Panc1 (cell line): ENCODE measurements around the gene WNT9A. TPM values are rescaled to one million over a fixed set of nuclear protein-coding genes. Genes with fewer than 3 reads are reported as not detected.

Experiments used
- ATAC-seq: fragments of 200-7000 bp; cut with Tn5 transposase; 2 replicates; pipeline ENCODE4 v1.9.1; 2020; ENCODE audit warnings: mild to moderate bottlenecking, moderate library complexity
- BruUV-seq: library from RNA; stranded (reverse); fragments of 400-500 nt; replicated peaks from 2 replicates; lab custom pipeline; 2021; lab: Mats Ljungman, UMichigan
- CTCF ChIA-PET: fragments of 300-600 bp; sonication (Branson Sonifier 250); formaldehyde crosslinking; loops from one replicate; lab custom pipeline; 2022; ENCODE audit warnings: antibody characterized with exemption; lab: Charles Lee
- POLR2A ChIA-PET: fragments of 300-600 bp; sonication (Branson Sonifier 250); formaldehyde crosslinking; loops from one replicate; lab custom pipeline; 2022; ENCODE audit warnings: antibody characterized with exemption; lab: Charles Lee
- DNase-seq: peaks from one replicate; pipeline ENCODE4 v3.0.0-alpha.2; 2010; ENCODE audit warnings: low read depth, low spot score
- H3K27ac ChIP-seq: 2 replicates; pipeline ENCODE4 v1.5.1; 2011; ENCODE audit warnings: mild to moderate bottlenecking, low read length, inconsistent platforms
- H3K27me3 ChIP-seq: fragments of 200-500 bp; sonication (Bioruptor generic); 2 replicates; pipeline ENCODE4 v1.6.0; 2014; ENCODE audit warnings: low read length, inconsistent platforms; ENCODE audit not compliant: control insufficient read depth, insufficient read depth
- H3K36me3 ChIP-seq: fragments of 200-500 bp; sonication (Bioruptor generic); 2 replicates; pipeline ENCODE4 v1.5.1; 2014; ENCODE audit warnings: inconsistent platforms, mild to moderate bottlenecking, low read length, moderate library complexity; ENCODE audit not compliant: control insufficient read depth, insufficient read depth
- H3K4me1 ChIP-seq: 2 replicates; pipeline ENCODE4 v1.5.1; 2011; ENCODE audit warnings: inconsistent platforms, mild to moderate bottlenecking, low read length, moderate library complexity; ENCODE audit not compliant: control insufficient read depth, insufficient read depth
- H3K4me3 ChIP-seq, 2 experiments: 2 replicates each; pipeline ENCODE4 v1.5.1; 2011 to 2012; ENCODE audit warnings: low read depth in 2 of 2, low read length in 2 of 2, mild to moderate bottlenecking in 2 of 2, inconsistent platforms in 1 of 2, moderate library complexity in 1 of 2
- H3K9me3 ChIP-seq: fragments of 200-500 bp; sonication (Bioruptor generic); 2 replicates; pipeline ENCODE4 v1.5.1; 2014; ENCODE audit warnings: low read depth, mild to moderate bottlenecking, inconsistent platforms, low read length, moderate library complexity; ENCODE audit not compliant: control insufficient read depth, insufficient read depth
- POLR2AphosphoS5 ChIP-seq: IDR thresholded peaks from 2 replicates; pipeline ENCODE4 v1.6.1; 2012; ENCODE audit warnings: mild to moderate bottlenecking, low read depth, low read length, moderate library complexity
- SIN3A ChIP-seq: IDR thresholded peaks from 2 replicates; pipeline ENCODE4 v1.6.1; 2012; ENCODE audit warnings: low read depth, mild to moderate bottlenecking, low read length, moderate library complexity, borderline replicate concordance; ENCODE audit not compliant: insufficient read depth
- TCF7L2 ChIP-seq: IDR thresholded peaks from 2 replicates; pipeline ENCODE4 v1.6.1; 2011; ENCODE audit warnings: mild to moderate bottlenecking, low read depth, low read length, inconsistent platforms
- in situ Hi-C: cut with HindIII; loops from 2 replicates; pipeline ENCODE4 v1.10.0; 2016; ENCODE audit warnings: low sequenced_read_pairs, low pct_unique_long_range_greater_than_20kb
- intact Hi-C: fragments of 100-400 bp; cut with micrococcal nuclease; formaldehyde crosslinking; loops from one replicate; pipeline ENCODE4 v1.10.0; 2022; ENCODE audit not compliant: unreplicated experiment
- total RNA-seq: library from RNA; stranded (reverse); gene quantifications from one replicate; pipeline ENCODE4 v1.2.1, GENCODE V29; 2021; ENCODE audit not compliant: unreplicated experiment
- TF ChIP-seq, protein P1 (sequence below), 2 experiments: IDR thresholded peaks; 2 replicates each; pipeline ENCODE4 v1.6.1; 2011 to 2012; ENCODE audit warnings: low read depth in 2 of 2, control low read depth in 1 of 2, low read length in 1 of 2, mild to moderate bottlenecking in 1 of 2, moderate library complexity in 1 of 2; ENCODE audit not compliant: insufficient read depth in 1 of 2
- TF ChIP-seq, protein P2 (sequence below): fragments of 450-650 bp; IDR thresholded peaks from 2 replicates; pipeline ENCODE4 v1.5.1; 2017; ENCODE audit warnings: mild to moderate bottlenecking

The WNT9A gene
- total RNA-seq, 1 experiment from 2014 or later = 26.5 TPM

- DNase-seq = no peak
- intact Hi-C loops = loop anchor here (2.0 to 10.0 kb wide), 3 partner anchors 153 to 465 kb away; no protein-coding TSS in a partner anchor
- BruUV-seq = no TSS peak
- Histone ChIP-seq H3K9me3 (no peaks in the 10 kb centered on the region), H3K36me3 (no peaks in the 10 kb centered on the region), H3K4me3 (peak overlapping the region; percentile 71 to 91), H3K27ac (peak overlapping the region; percentile 90), H3K4me1 (peaks cover 40% of the 10 kb centered on the region), H3K27me3 (no peaks in the 10 kb centered on the region)
- ATAC-seq = no peak; the same call in 1 of the 2 replicates
- POLR2A ChIA-PET = no interaction called here
- TF ChIP-seq SIN3A (no peak), TCF7L2 (no peak), POLR2AphosphoS5 (no peak)
- TF ChIP-seq, protein P1, sequence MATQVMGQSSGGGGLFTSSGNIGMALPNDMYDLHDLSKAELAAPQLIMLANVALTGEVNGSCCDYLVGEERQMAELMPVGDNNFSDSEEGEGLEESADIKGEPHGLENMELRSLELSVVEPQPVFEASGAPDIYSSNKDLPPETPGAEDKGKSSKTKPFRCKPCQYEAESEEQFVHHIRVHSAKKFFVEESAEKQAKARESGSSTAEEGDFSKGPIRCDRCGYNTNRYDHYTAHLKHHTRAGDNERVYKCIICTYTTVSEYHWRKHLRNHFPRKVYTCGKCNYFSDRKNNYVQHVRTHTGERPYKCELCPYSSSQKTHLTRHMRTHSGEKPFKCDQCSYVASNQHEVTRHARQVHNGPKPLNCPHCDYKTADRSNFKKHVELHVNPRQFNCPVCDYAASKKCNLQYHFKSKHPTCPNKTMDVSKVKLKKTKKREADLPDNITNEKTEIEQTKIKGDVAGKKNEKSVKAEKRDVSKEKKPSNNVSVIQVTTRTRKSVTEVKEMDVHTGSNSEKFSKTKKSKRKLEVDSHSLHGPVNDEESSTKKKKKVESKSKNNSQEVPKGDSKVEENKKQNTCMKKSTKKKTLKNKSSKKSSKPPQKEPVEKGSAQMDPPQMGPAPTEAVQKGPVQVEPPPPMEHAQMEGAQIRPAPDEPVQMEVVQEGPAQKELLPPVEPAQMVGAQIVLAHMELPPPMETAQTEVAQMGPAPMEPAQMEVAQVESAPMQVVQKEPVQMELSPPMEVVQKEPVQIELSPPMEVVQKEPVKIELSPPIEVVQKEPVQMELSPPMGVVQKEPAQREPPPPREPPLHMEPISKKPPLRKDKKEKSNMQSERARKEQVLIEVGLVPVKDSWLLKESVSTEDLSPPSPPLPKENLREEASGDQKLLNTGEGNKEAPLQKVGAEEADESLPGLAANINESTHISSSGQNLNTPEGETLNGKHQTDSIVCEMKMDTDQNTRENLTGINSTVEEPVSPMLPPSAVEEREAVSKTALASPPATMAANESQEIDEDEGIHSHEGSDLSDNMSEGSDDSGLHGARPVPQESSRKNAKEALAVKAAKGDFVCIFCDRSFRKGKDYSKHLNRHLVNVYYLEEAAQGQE (IDR thresholded peaks at IDR 0.05; ENCODE audit: insufficient read depth in 1 of 2, low read depth in 2 of 2, low read length in 1 of 2) = no peak
- TF ChIP-seq, protein P2, sequence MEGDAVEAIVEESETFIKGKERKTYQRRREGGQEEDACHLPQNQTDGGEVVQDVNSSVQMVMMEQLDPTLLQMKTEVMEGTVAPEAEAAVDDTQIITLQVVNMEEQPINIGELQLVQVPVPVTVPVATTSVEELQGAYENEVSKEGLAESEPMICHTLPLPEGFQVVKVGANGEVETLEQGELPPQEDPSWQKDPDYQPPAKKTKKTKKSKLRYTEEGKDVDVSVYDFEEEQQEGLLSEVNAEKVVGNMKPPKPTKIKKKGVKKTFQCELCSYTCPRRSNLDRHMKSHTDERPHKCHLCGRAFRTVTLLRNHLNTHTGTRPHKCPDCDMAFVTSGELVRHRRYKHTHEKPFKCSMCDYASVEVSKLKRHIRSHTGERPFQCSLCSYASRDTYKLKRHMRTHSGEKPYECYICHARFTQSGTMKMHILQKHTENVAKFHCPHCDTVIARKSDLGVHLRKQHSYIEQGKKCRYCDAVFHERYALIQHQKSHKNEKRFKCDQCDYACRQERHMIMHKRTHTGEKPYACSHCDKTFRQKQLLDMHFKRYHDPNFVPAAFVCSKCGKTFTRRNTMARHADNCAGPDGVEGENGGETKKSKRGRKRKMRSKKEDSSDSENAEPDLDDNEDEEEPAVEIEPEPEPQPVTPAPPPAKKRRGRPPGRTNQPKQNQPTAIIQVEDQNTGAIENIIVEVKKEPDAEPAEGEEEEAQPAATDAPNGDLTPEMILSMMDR = no peak
- CTCF ChIA-PET = no interaction called here
- in situ Hi-C loops = no loop called here
Observed at GRCh38 chr1:227947386-227947675, 401 bp downstream of the WNT9A start.

DNA sequence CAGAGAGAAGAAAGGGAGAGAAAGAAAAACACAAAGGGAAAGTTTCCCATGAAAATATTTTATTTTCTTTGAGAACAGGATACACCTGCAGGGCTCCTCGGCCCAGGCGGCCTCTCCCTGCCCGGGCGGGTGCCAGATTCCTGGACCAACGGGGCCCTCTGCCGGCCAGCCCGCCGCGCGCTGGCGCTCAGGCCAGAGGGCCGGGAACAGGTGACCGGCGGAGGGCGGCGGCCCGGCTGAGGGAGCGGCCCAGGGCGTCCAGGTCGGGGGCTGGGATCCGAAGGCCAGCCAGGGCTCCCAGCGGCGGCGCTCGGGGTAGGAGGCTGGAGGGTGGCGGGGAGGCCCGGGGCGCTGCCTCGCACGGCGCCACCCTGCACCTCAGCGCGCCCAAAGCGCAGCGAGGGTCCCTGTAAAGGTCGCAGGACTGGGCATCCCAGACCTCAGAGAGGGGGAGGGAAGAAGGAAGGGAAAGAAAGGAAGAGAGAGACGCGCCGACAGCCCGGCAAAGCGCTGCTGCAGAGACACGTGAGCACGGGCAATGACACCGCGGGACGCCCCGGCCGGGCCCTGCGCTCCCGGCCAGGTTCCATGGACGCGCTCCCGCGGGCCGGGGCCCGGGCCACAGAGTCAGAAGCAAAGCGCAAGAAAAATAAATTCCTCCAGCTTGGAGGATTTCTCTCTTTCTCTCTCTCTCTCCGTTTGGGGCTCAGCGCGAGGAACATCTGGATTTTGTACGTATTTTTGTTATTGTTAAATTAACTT is 927 bp downstream of the WNT9A start:
- POLR2A ChIA-PET = no interaction called here

More for the DNA sequence above, 927 bp downstream of the WNT9A start:
- TF ChIP-seq POLR2AphosphoS5 (peak; percentile 34; the same call in 1 of the 2 replicates), SIN3A (no peak; the same call in 1 of the 2 replicates), TCF7L2 (no peak)
- TF ChIP-seq, protein P1 (IDR thresholded peaks at IDR 0.05; ENCODE audit: insufficient read depth in 1 of 2, low read depth in 2 of 2, low read length in 1 of 2) = no peak
- TF ChIP-seq, protein P2 = peak; percentile 94
- Histone ChIP-seq H3K27ac (peak overlapping the region; percentile 90), H3K36me3 (no peaks in the 10 kb centered on the region), H3K9me3 (no peaks in the 10 kb centered on the region), H3K4me1 (peaks cover 40% of the 10 kb centered on the region), H3K27me3 (no peaks in the 10 kb centered on the region), H3K4me3 (peak overlapping the region; percentile 71 to 91)
- CTCF ChIA-PET = no interaction called here
- in situ Hi-C loops = no loop called here
- DNase-seq = no peak
- intact Hi-C loops = loop anchor here (2.0 to 10.0 kb wide), 3 partner anchors 152 to 465 kb away; no protein-coding TSS in a partner anchor
- BruUV-seq = TSS peak; percentile 68
- peak; percentile 81 for ATAC-seq
